Activated CD8-positive, alpha-beta T cell treated with anti-CD3 and anti-CD28 coated beads for 36 hours (primary cell): ENCODE measurements around the gene DNAH11. TPM values are rescaled to one million over a fixed set of nuclear protein-coding genes. Genes with fewer than 3 reads are reported as not detected.

Experiments used
- ATAC-seq: fragments of 200-7000 bp; cut with Tn5 transposase; one replicate; pipeline ENCODE4 v1.10.0; 2021; ENCODE audit warnings: mild to moderate bottlenecking, moderate library complexity
- CTCF ChIA-PET: fragments of 350-600 bp; sonication (Branson Sonifier 250); formaldehyde crosslinking; loops from one replicate; lab custom pipeline; 2021; ENCODE audit warnings: antibody characterized with exemption; lab: Charles Lee
- POLR2A ChIA-PET: fragments of 350-600 bp; sonication (Branson Sonifier 250); formaldehyde crosslinking; loops from one replicate; lab custom pipeline; 2021; ENCODE audit warnings: antibody characterized with exemption; lab: Charles Lee
- DNase-seq: peaks from one replicate; pipeline ENCODE4 v3.0.0-alpha.2; 2020
- H3K27ac Mint-ChIP-seq: one replicate; pipeline ENCODE4 v1.8.0; 2021; ENCODE audit warnings: mild to moderate bottlenecking, mixed read lengths
- H3K27me3 Mint-ChIP-seq: one replicate; pipeline ENCODE4 v1.8.0; 2021; ENCODE audit warnings: mixed read lengths
- H3K36me3 Mint-ChIP-seq: one replicate; pipeline ENCODE4 v1.8.0; 2021; ENCODE audit warnings: low read depth, mixed read lengths
- H3K4me1 Mint-ChIP-seq: one replicate; pipeline ENCODE4 v1.8.0; 2021; ENCODE audit warnings: low read depth, mixed read lengths
- H3K4me3 Mint-ChIP-seq: one replicate; pipeline ENCODE4 v1.8.0; 2021; ENCODE audit warnings: mild to moderate bottlenecking, moderate library complexity, mixed read lengths
- H3K9me3 Mint-ChIP-seq: one replicate; pipeline ENCODE4 v1.8.0; 2021; ENCODE audit warnings: mixed read lengths
- intact Hi-C: fragments of 100-400 bp; cut with micrococcal nuclease; formaldehyde crosslinking; loops from one replicate; pipeline ENCODE4 v1.10.0; 2022
- total RNA-seq, 2 experiments: library from RNA; stranded (reverse); gene quantifications; one replicate each; pipeline ENCODE4 v1.2.3, GENCODE V29; 2021
- TF ChIP-seq, protein P1 (sequence below): fragments of 200-600 bp; IDR thresholded peaks from one replicate; pipeline ENCODE4 v1.8.0; 2022; ENCODE audit warnings: antibody characterized with exemption, mild to moderate bottlenecking

Gene DNAH11
- total RNA-seq, 2 experiments from 2014 or later, result 2.3 to 2.7 TPM

DNA sequence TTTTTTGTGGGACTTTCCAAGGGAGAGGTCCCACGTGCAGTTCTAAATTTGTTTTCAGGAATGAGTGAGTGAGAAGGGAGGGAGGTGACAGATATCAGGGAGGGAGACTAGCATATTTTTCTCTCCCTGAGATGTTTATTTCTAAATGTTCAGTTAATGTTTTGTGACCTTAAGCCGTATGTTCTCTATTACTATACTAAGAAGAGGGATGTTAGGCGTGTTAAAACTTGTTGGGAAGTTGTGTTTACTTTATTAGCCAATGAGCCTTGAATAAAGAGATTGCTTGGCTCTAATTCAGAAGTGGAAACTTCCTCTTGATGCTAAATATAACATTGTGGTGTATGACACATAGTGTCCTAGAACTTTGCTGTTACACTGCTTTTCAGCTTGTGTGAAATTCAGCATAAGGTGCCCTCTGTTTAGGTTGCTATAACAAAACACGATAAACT, 37.3 kb downstream of the DNAH11 start:
- peak; percentile 62 for ATAC-seq
- ChIA-PET CTCF (no interaction called here), POLR2A (no interaction called here)
- intact Hi-C loops, result no loop called here
- H3K4me1 Mint-ChIP-seq, result peaks cover 5% of the 10 kb centered on the region
- no peak overlapping the region for H3K4me3 Mint-ChIP-seq
- no peaks in the 10 kb centered on the region for H3K36me3 Mint-ChIP-seq
- H3K9me3 Mint-ChIP-seq, result peaks cover 8% of the 10 kb centered on the region
- H3K27ac Mint-ChIP-seq, result no peak overlapping the region
- no peaks in the 10 kb centered on the region for H3K27me3 Mint-ChIP-seq
- TF ChIP-seq, protein P1, sequence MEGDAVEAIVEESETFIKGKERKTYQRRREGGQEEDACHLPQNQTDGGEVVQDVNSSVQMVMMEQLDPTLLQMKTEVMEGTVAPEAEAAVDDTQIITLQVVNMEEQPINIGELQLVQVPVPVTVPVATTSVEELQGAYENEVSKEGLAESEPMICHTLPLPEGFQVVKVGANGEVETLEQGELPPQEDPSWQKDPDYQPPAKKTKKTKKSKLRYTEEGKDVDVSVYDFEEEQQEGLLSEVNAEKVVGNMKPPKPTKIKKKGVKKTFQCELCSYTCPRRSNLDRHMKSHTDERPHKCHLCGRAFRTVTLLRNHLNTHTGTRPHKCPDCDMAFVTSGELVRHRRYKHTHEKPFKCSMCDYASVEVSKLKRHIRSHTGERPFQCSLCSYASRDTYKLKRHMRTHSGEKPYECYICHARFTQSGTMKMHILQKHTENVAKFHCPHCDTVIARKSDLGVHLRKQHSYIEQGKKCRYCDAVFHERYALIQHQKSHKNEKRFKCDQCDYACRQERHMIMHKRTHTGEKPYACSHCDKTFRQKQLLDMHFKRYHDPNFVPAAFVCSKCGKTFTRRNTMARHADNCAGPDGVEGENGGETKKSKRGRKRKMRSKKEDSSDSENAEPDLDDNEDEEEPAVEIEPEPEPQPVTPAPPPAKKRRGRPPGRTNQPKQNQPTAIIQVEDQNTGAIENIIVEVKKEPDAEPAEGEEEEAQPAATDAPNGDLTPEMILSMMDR, result no peak
- no peak for DNase-seq

DNA sequence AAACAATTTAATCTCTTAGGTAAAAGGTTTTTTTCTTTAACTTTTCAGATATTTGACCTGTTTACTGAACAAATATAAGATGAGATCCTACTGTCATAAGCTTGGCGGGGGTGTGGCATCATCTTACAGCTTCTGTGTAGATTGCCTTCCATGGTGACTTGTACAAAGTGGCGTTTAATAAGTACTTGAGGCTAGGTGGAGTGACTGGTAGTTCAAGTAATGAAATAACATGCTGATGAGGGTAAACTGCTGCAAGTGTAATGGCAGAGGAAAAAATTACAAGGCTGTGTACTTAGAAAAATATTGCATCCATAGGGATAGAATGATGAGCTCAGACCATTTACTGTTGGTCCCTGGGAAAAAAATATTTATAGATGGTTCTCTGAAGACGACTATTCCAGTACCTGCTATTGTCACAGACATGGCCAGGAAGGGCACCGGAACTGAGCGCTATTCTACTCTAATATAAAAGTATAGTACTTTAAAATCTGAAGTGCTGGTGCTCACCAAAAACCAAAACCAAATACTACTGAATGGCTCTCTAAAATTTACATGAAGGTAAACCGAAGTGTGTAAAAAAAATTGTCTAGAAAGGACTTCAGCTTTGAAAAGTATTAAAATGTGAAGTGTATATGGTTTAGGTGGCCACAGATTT, 42.4 kb downstream of the DNAH11 start:
- no peak overlapping the region for H3K27ac Mint-ChIP-seq
- TF ChIP-seq, protein P1, result no peak
- CTCF ChIA-PET, result interaction anchor here (1.4 kb wide), 1 partner anchor 16 kb away, joined by 3 read pairs; no protein-coding TSS in a partner anchor
- DNase-seq, result no peak
- no peak for ATAC-seq
- H3K4me1 Mint-ChIP-seq, result peaks cover 9% of the 10 kb centered on the region
- peaks cover 8% of the 10 kb centered on the region for H3K9me3 Mint-ChIP-seq
- intact Hi-C loops, result no loop called here
- no peaks in the 10 kb centered on the region for H3K27me3 Mint-ChIP-seq
- POLR2A ChIA-PET, result interaction anchor here (0.7 kb wide), 1 partner anchor 33 kb away, joined by 3 read pairs; no protein-coding TSS in a partner anchor
- no peak overlapping the region for H3K4me3 Mint-ChIP-seq
- H3K36me3 Mint-ChIP-seq, result no peaks in the 10 kb centered on the region

DNA sequence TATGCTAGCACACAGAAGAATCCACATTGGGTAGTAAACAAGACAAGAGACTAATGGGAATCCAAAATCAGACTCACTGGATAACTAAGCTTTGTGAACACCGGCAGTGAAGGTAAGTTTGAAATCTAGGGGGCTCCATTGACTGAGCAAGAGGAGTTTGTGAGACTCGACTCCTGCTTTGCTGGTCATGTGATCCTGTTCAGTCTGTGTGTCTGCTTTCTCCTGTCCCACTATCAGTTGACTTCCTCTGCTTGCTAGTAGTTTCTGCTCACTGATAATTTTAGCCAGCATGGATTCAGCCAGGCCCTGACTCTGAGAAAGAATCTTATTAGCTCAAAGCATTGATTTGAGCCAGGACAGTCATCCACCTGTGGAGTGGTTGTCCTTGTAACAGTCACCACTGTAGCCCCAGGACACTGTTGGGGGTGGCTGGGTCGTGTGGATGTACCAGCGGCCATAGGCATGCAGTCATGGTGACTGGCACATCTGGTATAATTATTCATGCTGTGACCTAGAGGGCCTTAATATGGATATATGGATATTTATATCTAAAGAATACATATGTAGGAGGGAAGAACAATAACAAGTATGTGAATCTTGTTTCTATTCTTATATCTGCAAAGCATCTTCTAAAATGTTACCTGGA, 44.4 kb downstream of the DNAH11 start:
- TF ChIP-seq, protein P1, result no peak
- CTCF ChIA-PET, result no interaction called here
- intact Hi-C loops, result no loop called here
- no peaks in the 10 kb centered on the region for H3K36me3 Mint-ChIP-seq
- peaks cover 9% of the 10 kb centered on the region for H3K4me1 Mint-ChIP-seq
- no peak overlapping the region for H3K4me3 Mint-ChIP-seq
- ATAC-seq, result no peak
- no peak overlapping the region for H3K27ac Mint-ChIP-seq
- peaks cover 8% of the 10 kb centered on the region for H3K9me3 Mint-ChIP-seq
- DNase-seq, result no peak
- POLR2A ChIA-PET, result no interaction called here
- no peaks in the 10 kb centered on the region for H3K27me3 Mint-ChIP-seq

DNA sequence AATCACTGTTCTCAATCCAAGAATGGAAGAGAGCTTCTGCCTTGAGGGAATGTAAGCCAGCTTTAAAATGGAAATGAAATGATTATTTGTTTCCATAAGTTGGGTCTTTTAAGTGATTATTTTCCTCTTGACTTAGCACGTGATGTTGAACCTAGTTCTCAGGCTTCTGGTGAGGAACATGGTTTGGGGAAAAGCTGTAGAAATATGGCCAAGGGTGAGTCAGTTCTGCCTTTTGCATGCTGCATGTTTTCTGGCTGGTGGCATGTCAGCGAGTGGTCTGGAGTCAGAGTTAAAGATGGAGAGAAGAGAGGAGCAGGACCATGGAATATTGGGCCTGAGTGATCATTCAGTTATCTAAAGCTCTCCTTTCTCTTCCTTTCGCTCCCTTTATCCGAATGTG, 54.0 kb downstream of the DNAH11 start:
- ATAC-seq (no peak), DNase-seq (no peak)
- POLR2A ChIA-PET, result interaction anchor here (1.7 kb wide), 1 partner anchor 14 kb away, joined by 4 read pairs; no protein-coding TSS in a partner anchor
- no peaks in the 10 kb centered on the region for H3K27me3 Mint-ChIP-seq
- H3K4me1 Mint-ChIP-seq, result no peaks in the 10 kb centered on the region
- intact Hi-C loops, result no loop called here
- no peaks in the 10 kb centered on the region for H3K36me3 Mint-ChIP-seq
- H3K27ac Mint-ChIP-seq, result no peak overlapping the region
- peaks cover 3% of the 10 kb centered on the region for H3K9me3 Mint-ChIP-seq
- TF ChIP-seq, protein P1, result no peak
- H3K4me3 Mint-ChIP-seq, result no peak overlapping the region
- CTCF ChIA-PET, result no interaction called here

DNA sequence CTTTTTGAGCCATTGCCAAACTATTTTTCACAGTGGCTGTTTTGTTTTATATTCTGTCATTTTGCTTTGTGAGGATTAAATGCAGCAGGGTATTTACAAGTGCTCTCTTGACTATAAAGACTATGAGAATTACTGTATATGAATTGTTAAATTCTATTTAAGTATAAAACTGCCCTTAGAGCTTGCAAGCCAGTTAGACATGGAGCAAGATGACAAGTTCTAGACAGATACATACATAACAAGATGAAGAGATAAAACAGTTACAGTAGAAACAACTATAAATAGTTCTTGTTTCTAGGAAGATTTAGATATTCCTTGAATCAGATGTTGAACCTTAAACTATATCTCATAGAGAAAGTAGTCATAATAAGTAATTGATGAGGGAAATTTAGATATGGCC, 60.6 kb downstream of the DNAH11 start:
- Mint-ChIP-seq H3K9me3 (peaks cover 3% of the 10 kb centered on the region), H3K4me1 (peaks cover 8% of the 10 kb centered on the region), H3K27me3 (peaks cover 6% of the 10 kb centered on the region), H3K36me3 (no peaks in the 10 kb centered on the region), H3K27ac (no peak overlapping the region), H3K4me3 (no peak overlapping the region)
- CTCF ChIA-PET, result no interaction called here
- DNase-seq (no peak), ATAC-seq (no peak)
- POLR2A ChIA-PET, result no interaction called here
- TF ChIP-seq, protein P1, result no peak
- intact Hi-C loops, result no loop called here
